GM21717 (cell line): Measurements from ENCODE around the gene ANKRD13B.

Experiments used
- ATAC-seq: cut with Tn5 transposase; IDR thresholded peaks from one replicate; pipeline ENCODE4 v1.9.1; 2021; ENCODE audit warnings: mild to moderate bottlenecking, moderate library complexity; ENCODE audit not compliant: unreplicated experiment

ANKRD13B gene

DNA sequence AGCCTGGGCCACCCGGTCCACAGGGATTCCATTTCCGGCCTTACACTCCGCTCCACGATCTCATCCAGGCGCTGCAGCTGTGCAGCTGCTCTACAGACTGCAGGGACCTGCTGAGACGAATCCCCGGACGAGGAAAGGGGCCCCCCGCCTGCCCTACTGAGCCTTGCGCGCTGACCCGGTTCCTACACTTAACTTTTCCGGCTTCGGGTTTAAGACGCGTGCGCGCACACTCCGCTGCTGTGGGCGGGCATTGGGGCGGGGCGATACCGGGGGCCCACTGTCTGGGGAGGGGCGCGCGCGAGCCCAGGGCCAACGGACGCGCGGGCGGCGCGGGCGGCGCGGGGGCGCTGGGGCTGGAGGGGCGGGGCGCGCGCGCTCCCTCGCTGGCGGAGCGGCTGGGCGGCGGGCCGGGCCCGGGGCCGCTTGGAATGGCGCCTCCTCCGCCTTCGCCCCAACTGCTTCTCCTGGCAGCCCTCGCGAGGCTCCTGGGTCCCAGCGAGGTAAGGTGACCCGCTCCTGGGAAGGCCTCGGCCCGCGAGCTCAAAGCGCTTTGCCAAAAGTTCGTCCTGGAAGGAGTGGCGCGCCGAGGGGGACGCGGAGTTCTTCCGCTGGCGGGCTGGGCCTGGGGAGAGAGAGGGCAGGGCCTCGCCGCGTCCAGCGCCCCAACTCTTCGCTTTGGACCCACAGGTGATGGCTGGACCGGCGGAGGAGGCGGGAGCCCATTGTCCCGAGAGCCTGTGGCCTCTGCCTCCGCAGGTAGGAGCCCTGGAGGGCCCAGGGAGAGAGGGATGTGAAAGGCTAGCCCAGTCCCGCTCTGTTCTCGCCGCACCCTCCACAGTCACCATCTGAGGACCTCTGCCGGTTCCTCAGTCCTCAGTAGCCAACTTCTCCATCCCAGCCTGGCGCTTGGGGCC is 24.3 kb upstream of the ANKRD13B start, which contains the start of gene TP53I13:
Gene TP53I13, plus strand, starts transcription at position 371 of the 914 bp plus-strand sequence. Its CDS starts 58 bp downstream, at position 429.
- peak; percentile 38 for ATAC-seq

DNA sequence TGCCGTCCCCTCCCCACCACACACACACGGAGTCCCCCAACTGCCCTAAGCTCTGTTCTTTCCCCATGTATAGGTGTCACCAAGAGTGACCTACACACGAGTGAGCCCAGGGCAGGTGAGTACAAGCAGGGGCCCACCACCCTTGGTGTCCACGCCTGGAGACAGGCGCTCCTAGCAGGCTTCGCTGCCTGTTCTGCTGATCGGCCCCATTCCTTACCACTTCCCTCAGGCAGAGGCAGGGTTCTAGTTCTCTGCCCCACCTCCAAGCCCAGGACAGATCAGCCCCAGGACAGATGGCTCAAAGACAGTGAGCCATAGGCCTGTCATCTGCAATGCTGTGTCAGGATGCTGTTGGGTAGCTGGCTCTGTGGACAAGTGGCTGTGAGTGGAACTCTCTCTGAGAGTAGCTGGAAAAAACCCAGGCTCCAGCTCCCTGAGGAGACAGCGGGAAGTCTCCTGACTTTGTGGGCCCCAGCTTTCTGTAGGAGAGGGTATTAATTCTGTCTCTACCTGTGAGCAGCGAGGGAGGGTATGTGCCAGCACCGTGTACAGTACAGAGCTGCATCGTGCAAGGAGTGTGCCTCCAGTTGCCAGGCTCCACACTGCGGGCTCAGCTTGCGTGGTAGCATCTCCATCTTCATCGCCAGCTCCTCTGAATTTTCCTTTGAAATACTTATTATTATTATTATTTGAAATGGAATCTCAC is 23.5 kb upstream of the ANKRD13B start:
- no peak for ATAC-seq

DNA sequence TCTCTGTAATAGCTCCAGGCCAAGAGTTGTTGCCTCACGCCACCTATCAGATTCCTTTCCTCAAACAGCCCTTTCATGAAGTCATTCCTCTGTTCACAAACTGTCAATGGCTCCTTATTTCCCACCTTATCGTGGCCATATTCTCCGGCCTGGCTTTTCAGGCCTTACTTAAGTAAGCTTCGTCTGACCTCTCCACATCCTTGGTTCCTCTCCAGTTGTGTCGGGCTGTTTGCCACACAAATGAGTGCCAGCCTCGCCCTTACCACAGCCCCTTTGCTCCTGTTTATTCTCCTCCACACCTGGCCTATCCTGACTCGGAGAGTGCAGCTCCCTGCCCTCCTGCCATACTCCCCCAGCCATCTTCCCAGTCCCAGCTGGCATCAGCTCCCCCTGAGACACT is 22.4 kb upstream of the ANKRD13B start:
- ATAC-seq = no peak

- ATAC-seq = no peak
Observed at GRCh38 chr17:29571486-29571882, 21.4 kb upstream of the ANKRD13B start.

- ATAC-seq = no peak
Observed at GRCh38 chr17:29571883-29572681, 20.9 kb upstream of the ANKRD13B start.

GRCh38 chr17:29572691-29573557 is 20.0 kb upstream of the ANKRD13B start:
- ATAC-seq = no peak

GRCh38 chr17:29573558-29573869 is 19.4 kb upstream of the ANKRD13B start:
- ATAC-seq = no peak

DNA sequence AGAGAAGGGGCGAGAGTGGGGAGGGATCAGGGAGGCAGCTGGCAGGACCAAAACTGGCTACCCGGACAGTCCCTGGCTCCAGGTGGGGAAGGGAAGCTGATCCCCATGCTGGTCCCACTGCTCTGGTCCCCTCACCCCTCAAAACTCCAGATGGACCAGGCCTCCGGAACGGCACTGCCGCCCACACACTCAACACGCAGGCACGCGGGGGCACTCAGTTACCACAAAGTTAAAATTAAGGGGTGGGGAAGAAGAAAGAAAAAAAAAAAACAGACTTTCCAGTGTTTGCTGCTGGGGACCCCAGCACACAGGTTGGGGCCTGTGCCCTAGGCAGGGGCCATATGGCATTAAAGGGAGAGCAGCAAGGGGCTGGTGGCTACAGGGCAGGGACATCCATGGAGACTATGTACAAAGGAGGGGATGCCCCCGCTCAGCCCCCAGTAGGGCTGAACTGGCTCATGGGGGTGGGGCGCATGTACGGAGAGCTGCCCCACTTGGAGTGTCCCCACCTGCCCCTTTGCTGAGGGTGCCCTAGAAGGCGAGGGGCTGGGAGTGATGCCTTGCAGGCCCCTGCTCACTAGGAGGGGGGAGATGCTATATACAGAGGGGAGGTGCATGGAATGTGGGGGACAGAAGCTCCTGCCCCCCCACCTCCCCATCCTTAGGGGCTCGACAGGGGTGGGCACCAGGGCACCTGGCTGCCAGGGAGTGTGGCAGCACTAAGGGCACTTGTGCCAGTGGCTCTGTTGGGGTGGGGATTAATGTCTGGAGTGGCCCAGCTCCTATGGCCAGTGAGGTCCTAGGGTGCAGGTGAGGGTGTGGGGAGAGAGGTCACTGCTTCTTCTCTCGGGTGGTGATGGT is 18.8 kb upstream of the ANKRD13B start:
- ATAC-seq = no peak

DNA sequence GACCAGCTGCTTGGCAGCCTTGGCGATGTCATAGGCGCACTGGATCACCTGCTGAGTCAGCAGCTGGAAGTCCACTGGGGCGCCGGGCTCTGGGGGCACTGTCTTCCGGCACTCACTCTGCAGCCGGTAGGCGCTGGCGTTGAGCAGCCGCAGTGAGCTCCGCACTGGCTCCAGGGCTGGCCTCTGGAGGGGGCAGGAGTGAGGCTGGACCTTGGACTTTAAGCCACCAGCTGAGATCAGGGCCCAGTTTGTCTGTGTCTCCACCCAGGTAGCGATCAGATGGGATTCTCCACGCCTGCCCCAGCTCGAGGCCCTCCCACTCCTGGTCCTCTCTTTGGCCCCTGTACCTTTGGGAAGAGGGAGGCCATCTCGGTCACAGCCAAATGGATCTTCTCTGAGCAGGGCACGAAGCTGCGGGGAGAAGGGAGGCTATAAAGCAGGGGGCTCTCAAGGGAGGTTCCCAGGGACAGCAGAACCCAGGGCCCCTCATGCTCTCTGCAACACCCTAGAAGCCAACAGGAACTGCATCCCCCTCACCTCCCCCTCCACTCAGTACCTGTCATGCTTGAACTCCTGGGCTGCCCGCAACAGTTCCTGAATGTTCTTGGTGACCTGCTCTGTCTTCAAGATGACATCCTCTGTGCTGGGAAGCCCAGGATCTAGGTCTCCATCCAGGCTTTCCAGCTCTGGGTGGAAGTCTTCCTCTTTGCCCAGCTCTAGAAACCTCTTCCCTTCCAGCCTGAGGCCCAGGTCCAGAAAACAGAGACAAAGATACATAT is 18.0 kb upstream of the ANKRD13B start:
- ATAC-seq = no peak

GRCh38 chr17:29575511-29576213 is 17.3 kb upstream of the ANKRD13B start:
- ATAC-seq = no peak

DNA sequence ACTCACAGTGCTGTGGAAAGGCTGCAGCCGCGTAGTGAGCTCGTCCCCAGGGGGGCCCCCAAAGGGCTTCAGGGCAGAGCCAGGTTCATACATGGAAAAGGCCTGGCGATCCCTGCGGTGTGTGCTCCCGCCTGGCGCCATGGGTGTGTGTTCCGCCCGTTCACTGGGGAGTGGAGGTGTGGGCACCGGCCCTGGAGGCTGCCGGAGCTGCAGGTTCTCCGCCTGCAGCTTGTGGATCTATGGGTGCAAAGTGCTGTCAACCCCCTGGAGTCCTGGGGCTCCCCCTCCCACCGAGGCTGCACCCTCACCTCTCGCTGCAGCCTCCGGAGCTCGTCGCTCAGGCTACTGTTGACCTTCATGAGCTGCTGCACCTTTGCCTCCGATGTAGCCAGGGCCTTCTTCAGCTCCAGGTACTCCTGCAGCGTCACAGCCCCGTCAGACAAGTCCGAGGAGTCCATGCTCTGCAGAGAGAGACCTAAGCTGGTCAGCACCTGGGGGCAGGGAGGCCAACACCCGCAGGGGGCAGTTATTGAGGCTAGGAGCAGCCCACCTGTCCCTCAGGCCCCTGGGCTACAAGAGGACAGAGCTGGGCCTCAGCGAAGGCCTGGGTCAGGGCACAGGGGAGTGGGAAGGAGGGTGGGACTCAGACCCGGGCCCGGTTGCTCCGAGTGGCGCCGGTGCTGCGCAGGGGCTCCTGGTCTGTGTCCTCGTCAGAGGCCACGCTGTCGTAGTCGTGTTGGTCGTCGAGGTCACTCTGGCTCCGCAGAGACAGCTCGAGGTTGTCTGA is 16.5 kb upstream of the ANKRD13B start:
- ATAC-seq = no peak

- no peak for ATAC-seq
Observed at GRCh38 chr17:29577001-29577370, 15.9 kb upstream of the ANKRD13B start.

DNA sequence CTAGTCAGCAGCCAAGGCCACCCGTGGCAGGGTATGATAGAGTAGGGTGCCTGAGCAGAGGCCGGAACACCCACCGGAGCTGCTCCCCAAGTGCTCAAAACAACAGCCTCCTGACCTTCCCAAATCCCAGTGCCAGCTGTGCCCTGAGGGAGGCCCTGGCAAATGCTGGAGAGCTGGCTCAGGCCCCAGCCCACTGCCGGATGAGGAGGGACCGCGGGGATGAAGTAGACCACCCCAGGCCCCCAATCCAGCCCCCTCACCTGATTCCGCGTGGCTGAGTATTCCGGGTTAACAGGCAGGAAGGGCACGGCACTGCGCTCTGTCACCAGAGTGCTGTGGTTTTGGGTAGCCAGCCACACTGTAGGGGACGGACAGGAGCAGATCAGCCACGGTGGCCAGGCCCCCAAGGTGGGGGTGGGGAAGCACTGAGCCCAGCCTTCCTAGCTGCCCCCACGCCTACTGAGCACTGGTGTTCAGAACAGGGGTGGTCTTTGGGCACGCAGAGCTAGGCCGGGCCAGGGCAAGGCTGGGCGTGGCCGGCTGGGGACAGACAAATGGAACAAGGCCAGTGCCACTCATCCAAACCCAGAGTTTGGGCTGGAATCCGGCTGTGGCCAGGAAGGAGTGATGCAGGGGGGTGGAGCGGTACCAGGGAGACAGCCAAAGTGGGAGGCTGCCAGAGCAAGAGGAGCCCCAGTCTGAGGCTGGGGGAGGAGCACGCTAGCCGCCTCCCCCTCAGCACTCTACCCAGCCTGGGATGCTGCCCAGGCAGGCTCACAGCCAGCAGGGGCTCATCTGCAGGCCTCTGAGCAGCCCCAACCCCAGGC is 15.3 kb upstream of the ANKRD13B start:
- no peak for ATAC-seq

DNA sequence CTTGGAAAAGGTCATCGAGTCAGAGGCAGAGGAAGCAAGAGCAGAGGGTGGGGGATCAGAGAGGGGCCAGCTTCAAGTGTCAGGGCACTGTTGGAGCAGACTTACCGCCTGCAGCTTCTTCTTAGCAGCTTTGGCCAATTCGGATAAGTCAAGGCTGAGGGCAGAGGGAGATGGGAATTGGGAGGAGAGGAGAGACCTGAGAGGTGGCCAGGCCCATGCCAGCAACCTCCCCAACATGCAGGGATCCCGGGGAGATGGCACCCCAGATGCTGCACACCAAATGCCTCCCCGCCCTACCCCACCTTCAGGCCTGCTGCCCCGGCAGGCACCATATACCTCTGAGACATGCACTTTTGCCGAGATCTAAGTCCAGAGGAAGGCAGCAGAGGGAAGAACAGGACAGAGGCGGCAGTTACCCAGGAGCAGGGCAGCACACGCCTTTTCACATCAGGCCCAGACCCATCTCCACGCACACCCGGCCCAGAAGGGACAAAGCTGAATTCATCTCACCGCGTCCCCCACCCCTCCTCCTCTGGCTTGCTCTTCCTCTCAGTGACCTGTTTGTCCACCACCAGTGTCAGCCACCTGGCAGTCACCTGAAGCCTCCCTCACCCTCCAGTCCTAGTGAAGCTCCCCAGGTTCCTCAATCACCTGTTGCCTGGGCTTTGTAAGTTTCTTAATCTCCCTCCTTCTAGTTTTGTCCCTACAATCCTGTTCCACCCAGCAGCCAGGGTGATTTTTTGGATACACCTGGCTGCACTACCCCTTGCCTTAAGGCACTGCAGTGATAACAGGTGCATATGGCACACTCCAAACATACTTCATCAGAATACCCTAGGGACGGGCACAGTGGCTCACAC is 14.1 kb upstream of the ANKRD13B start:
- no peak for ATAC-seq
